Rectal smooth muscle tissue (tissue), 1 donor: ENCODE data around the gene KRT23.
"Not testable (repeated sequence)": the region's sequence is repeated elsewhere in the genome, so short reads cannot be mapped to it uniquely, and the experiment has no call there.

Experiments
- H3K27ac ChIP-seq: one replicate; pipeline ENCODE4 v1.7.0; 2013; ENCODE audit warnings: low read depth, low read length, inconsistent platforms
- H3K27me3 ChIP-seq: one replicate; pipeline ENCODE4 v1.7.0; 2013; ENCODE audit warnings: low read length; ENCODE audit not compliant: control insufficient read depth, insufficient read depth
- H3K36me3 ChIP-seq: one replicate; pipeline ENCODE4 v1.7.0; 2013; ENCODE audit warnings: low read length; ENCODE audit not compliant: control insufficient read depth, insufficient read depth
- H3K4me1 ChIP-seq: one replicate; pipeline ENCODE4 v1.7.0; 2013; ENCODE audit warnings: low read length; ENCODE audit not compliant: control insufficient read depth, insufficient read depth
- H3K4me3 ChIP-seq: one replicate; pipeline ENCODE4 v1.7.0; 2013; ENCODE audit warnings: low read length
- H3K9ac ChIP-seq: one replicate; pipeline ENCODE4 v1.7.0; 2013; ENCODE audit warnings: low read length

The KRT23 gene

GRCh38 chr17:40944531-40944930 lies 7.1 kb upstream of the KRT23 start:
- H3K27me3 ChIP-seq: no peaks in the 10 kb centered on the region
- H3K4me3 ChIP-seq: no peak overlapping the region
- H3K4me1 ChIP-seq: no peaks in the 10 kb centered on the region

GRCh38 chr17:40942553-40942952 lies 5.1 kb upstream of the KRT23 start:
- H3K27ac ChIP-seq: no peak overlapping the region
- H3K4me1 ChIP-seq: no peaks in the 10 kb centered on the region
- H3K9ac ChIP-seq: no peak overlapping the region
- H3K36me3 ChIP-seq: no peaks in the 10 kb centered on the region
- H3K4me3 ChIP-seq: no peak overlapping the region
- H3K27me3 ChIP-seq: no peaks in the 10 kb centered on the region

More at GRCh38 chr17:40944531-40944930, 7.1 kb upstream of the KRT23 start:
- Histone ChIP-seq H3K36me3 (no peaks in the 10 kb centered on the region), H3K27ac (no peak overlapping the region), H3K9ac (no peak overlapping the region)

GRCh38 chr17:40940266-40940665 lies 2.8 kb upstream of the KRT23 start:
- Histone ChIP-seq H3K4me1 (no peaks in the 10 kb centered on the region), H3K4me3 (no peak overlapping the region), H3K27ac (no peak overlapping the region), H3K27me3 (no peaks in the 10 kb centered on the region), H3K36me3 (no peaks in the 10 kb centered on the region), H3K9ac (no peak overlapping the region)

DNA sequence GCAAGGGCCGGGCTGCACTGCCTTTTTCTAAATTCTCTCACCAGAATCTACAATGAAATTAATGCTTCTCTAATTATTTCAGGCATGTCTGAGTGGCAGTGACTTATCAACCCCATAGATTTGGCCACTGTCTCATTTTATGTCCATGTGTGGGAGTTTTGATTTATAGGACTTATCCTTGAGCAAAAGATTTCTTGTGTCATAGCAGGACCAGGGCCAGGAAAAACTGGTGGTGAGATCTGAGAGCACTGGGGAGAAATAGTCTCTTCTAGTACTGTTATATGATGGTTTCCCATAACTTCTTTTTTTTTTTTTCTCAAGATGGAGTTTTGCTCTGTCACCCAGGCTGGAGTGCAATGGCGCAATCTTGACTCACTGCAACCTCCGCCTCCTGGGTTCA lies 1.5 kb upstream of the KRT23 start:
- Histone ChIP-seq H3K36me3 (no peaks in the 10 kb centered on the region), H3K27ac (no peak overlapping the region), H3K4me1 (no peaks in the 10 kb centered on the region), H3K4me3 (no peak overlapping the region), H3K9ac (no peak overlapping the region), H3K27me3 (no peaks in the 10 kb centered on the region)

DNA sequence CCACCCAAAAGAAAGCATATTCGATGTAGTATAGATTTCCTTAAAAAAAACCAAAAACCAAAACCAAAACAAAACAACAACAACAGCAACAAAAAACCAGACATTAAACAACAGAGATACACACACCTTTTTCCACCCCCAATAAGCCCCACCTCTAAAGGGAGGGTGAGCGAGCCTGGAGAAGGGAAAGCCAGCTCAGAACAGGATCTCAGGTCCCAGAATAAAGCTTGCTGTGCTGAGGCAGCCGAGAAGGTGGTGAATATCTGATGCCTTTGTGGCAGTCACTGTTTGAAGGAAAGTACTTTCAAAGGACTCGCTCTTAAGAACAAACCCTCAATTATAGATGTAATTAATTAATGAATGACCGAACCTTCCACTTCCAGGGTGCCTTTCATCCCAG lies 470 bp downstream of the KRT23 start:
- Histone ChIP-seq H3K27me3 (no peaks in the 10 kb centered on the region), H3K27ac (no peak overlapping the region), H3K4me3 (no peak overlapping the region), H3K9ac (no peak overlapping the region), H3K4me1 (no peaks in the 10 kb centered on the region), H3K36me3 (no peaks in the 10 kb centered on the region)

- H3K9ac ChIP-seq: no peak overlapping the region
- H3K27me3 ChIP-seq: no peaks in the 10 kb centered on the region
- no peaks in the 10 kb centered on the region for H3K4me1 ChIP-seq
- H3K27ac ChIP-seq: no peak overlapping the region
- H3K4me3 ChIP-seq: no peak overlapping the region
- no peaks in the 10 kb centered on the region for H3K36me3 ChIP-seq
These were observed 942 bp downstream of the KRT23 start for GRCh38 chr17:40936437-40936971.

DNA sequence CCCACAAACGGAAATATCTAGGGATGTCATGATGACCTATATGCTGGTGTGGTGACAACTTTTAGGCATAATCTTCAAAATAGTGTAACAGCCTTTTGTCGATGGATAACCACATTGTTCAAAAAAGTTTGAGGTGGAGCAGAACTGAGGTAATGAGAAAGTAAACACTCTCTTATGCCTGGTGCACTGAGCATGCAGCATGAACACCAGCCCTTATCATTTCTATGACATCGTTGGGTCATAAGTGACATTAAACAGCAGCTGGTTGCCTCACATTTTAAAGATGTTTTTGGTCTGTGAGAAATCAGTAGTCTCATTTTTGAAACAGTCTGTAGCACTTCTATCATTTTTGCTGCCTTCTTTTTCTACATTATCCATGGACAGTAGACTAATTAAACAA lies 1.8 kb downstream of the KRT23 start:
- no peak overlapping the region for H3K27ac ChIP-seq
- no peaks in the 10 kb centered on the region for H3K27me3 ChIP-seq
- no peaks in the 10 kb centered on the region for H3K4me1 ChIP-seq
- no peaks in the 10 kb centered on the region for H3K36me3 ChIP-seq
- no peak overlapping the region for H3K4me3 ChIP-seq
- H3K9ac ChIP-seq: no peak overlapping the region

DNA sequence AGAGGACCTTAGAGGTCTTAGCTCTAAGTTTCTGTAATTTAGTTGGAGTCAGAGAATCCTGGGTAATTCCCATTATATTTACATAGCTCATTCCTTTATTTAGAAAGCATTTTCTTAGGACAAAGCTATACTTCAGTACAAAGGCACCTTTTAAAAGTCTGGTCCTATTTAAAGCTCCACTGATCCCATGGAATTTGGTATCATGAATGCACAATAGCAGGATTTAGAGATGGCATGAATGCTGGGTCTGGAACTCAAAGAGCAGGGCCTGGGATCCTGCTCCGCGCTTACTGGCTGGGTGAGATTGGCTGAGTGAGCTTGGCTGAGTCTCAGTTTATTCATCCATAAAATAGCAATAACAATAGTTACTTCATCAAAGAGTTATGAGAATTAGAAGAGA lies 4.8 kb downstream of the KRT23 start:
- Histone ChIP-seq H3K4me3 (no peak overlapping the region), H3K27ac (no peak overlapping the region), H3K4me1 (no peaks in the 10 kb centered on the region), H3K9ac (no peak overlapping the region), H3K27me3 (no peaks in the 10 kb centered on the region), H3K36me3 (no peaks in the 10 kb centered on the region)

GRCh38 chr17:40931311-40931710 lies 6.1 kb downstream of the KRT23 start:
- no peaks in the 10 kb centered on the region for H3K36me3 ChIP-seq

DNA sequence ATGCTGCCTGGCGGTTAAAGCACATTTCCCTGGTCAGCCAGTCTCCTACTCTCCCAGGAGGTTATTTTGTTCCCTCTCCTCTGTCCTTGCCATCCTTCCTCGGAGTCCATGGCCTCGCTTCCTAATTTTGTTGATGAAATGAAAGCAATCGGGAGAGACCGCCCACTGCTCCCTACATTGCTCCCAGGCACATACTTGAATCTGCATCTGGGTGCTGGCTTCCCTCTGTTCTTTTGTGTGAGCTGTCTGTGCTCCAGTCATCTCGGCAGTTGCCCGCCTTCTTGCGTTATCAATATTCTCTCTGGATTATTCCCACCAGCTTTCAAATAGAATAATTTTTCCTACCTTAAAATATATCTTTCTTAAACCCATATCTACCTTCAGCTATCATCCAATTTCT lies 11.1 kb downstream of the KRT23 start:
- Histone ChIP-seq H3K9ac (no peak overlapping the region), H3K27me3 (no peaks in the 10 kb centered on the region), H3K4me3 (no peak overlapping the region), H3K27ac (no peak overlapping the region), H3K4me1 (no peaks in the 10 kb centered on the region), H3K36me3 (no peaks in the 10 kb centered on the region)

More at GRCh38 chr17:40931311-40931710, 6.1 kb downstream of the KRT23 start:
- no peaks in the 10 kb centered on the region for H3K4me1 ChIP-seq
- no peaks in the 10 kb centered on the region for H3K27me3 ChIP-seq
- H3K4me3 ChIP-seq: no peak overlapping the region
- no peak overlapping the region for H3K9ac ChIP-seq
- H3K27ac ChIP-seq: no peak overlapping the region

DNA sequence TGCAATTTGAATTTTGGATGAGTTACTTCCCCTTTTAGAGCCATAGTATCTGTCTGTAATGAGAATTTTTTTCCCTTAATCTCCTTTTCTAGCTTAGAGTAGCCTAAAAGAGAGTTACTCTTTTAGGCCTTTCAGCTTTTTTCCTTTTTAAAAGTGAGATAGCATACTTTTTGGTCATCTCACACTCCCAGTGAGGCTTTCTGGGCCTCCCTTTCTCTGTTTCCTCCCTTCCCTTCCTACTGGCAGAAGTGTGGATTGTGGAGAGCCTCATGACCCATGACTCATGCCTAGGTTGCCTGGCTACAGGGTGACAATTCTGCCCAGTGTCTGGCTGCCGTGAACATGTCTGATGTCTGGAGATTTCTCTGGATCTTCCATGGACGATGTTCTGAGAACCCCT lies 15.2 kb downstream of the KRT23 start:
- Histone ChIP-seq H3K4me3 (no peak overlapping the region), H3K27me3 (no peaks in the 10 kb centered on the region), H3K36me3 (no peaks in the 10 kb centered on the region), H3K4me1 (no peaks in the 10 kb centered on the region), H3K27ac (peak overlapping the region; percentile 24), H3K9ac (no peak overlapping the region)

- H3K27me3 ChIP-seq: no peaks in the 10 kb centered on the region
- no peaks in the 10 kb centered on the region for H3K36me3 ChIP-seq
- H3K27ac ChIP-seq: no peak overlapping the region
- H3K9ac ChIP-seq: no peak overlapping the region
- H3K4me3 ChIP-seq: no peak overlapping the region
- no peaks in the 10 kb centered on the region for H3K4me1 ChIP-seq
These were observed 16.4 kb downstream of the KRT23 start for GRCh38 chr17:40921026-40921425.

- not testable (repeated sequence) for H3K36me3 ChIP-seq, H3K27me3 ChIP-seq, H3K4me1 ChIP-seq, H3K9ac ChIP-seq, H3K4me3 ChIP-seq, H3K27ac ChIP-seq
These were observed 20.3 kb downstream of the KRT23 start for GRCh38 chr17:40917116-40917515.
